ENCODE data around the gene ASPG.

The ASPG gene

DNA sequence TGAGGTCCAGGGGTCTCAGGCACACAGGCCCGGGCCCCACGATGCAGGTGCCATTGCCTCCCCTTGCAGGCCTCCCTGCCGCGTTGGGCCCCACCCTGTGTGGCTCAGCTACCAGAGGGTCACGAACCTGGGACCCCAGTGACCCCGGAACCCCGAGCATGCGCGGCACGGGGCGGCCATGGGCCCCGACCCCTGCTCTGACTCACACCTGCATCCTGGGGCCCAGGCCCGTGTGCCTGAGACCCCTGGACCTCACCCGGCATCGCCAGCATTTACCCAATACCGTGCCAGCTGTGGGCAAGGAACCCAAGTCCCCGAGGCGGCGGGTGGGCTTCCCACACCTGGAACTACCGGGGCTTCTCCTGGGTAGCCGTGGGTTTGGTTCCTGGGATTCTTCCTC is 78.0 kb downstream of the ASPG start:
- DNase-seq (ENCODE audit: low read depth in 3 of 3): no peak

- DNase-seq (ENCODE audit: low read depth in 3 of 3): no peak
Observed at GRCh38 chr14:104164041-104164440, 78.5 kb downstream of the ASPG start.

DNA sequence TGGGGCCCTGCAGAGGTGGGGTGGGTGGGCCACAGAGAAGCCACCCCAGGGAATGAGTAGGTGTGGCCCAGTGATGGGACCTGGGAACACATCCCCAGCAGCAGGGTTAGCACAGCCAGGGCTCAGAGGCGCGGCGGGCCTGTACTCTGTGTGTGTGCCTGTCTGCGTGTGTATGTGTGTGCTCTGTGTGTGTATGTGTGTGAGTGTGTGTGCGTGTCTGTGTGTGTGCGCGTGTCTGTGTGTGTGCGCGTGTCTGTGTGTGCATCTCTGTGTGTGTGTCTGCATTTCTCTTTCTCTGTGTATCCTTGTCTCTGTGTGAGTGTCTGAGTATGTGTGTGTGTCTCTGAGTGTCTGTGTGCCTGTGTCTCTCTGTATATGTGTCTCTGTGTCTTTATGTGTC is 79.0 kb downstream of the ASPG start:
- no peak for DNase-seq (ENCODE audit: low read depth in 3 of 3)

Data from stimulated activated CD4-positive, alpha-beta T cell treated with anti-CD3 and anti-CD28 coated beads, TNF-alpha, amount 100 ng/mL, for 24 hours (primary cell).